Esophagus mucosa (tissue), 1 donor: ENCODE data around the gene CHI3L1. TPM values are rescaled to one million over a fixed set of nuclear protein-coding genes. Genes with fewer than 3 reads are reported as not detected.
A peak's percentile ranks its signal among the peaks of the same experiment; 100 is the strongest.

ENCODE experiments used
- ATAC-seq: fragments of 200-7000 bp; cut with Tn5 transposase; one replicate; pipeline ENCODE4 v1.9.1; 2020
- total RNA-seq: library from RNA; stranded (reverse); gene quantifications from one replicate; pipeline ENCODE4 v1.2.4, GENCODE V29; 2023
- donor health status: DM: yes; HTN: yes; CAD: no.

CHI3L1 gene
- total RNA-seq, 1 donor from 2014 or later, result 20.5 TPM

GRCh38 chr1:203204756-203205155 is 18.3 kb upstream of the CHI3L1 start:
- ATAC-seq, result no peak

- ATAC-seq, result no peak
Measured at GRCh38 chr1:203202431-203203245, 16.1 kb upstream of the CHI3L1 start.

- no peak for ATAC-seq
Measured at GRCh38 chr1:203201516-203202205, 15.2 kb upstream of the CHI3L1 start.

GRCh38 chr1:203200916-203201315 is 14.4 kb upstream of the CHI3L1 start:
- no peak for ATAC-seq

- ATAC-seq, result peak; percentile 82
Measured at GRCh38 chr1:203199816-203200571, 13.5 kb upstream of the CHI3L1 start.

- ATAC-seq, result no peak
Measured at GRCh38 chr1:203199481-203199815, 12.9 kb upstream of the CHI3L1 start.

- no peak for ATAC-seq
Measured at GRCh38 chr1:203199002-203199401, 12.5 kb upstream of the CHI3L1 start.

GRCh38 chr1:203197625-203198024 is 11.1 kb upstream of the CHI3L1 start:
- no peak for ATAC-seq

GRCh38 chr1:203196371-203196770 is 9.9 kb upstream of the CHI3L1 start:
- ATAC-seq, result no peak

- ATAC-seq, result no peak
Measured at GRCh38 chr1:203190949-203191348, 4.4 kb upstream of the CHI3L1 start.

GRCh38 chr1:203189951-203190352 is 3.4 kb upstream of the CHI3L1 start:
- no peak for ATAC-seq

GRCh38 chr1:203188686-203189232 is 2.3 kb upstream of the CHI3L1 start:
- no peak for ATAC-seq

GRCh38 chr1:203187689-203188264 is 1.3 kb upstream of the CHI3L1 start:
- no peak for ATAC-seq

GRCh38 chr1:203187304-203187685 is 791 bp upstream of the CHI3L1 start:
- no peak for ATAC-seq

GRCh38 chr1:203186091-203186445 is 436 bp downstream of the CHI3L1 start:
- peak; percentile 15 for ATAC-seq

GRCh38 chr1:203185585-203185984 is 919 bp downstream of the CHI3L1 start:
- ATAC-seq, result no peak

GRCh38 chr1:203185061-203185461 is 1.4 kb downstream of the CHI3L1 start:
- ATAC-seq, result peak; percentile 90

- ATAC-seq, result no peak
Measured at GRCh38 chr1:203184467-203184866, 2.0 kb downstream of the CHI3L1 start.

GRCh38 chr1:203183828-203184227 is 2.7 kb downstream of the CHI3L1 start:
- ATAC-seq, result no peak

GRCh38 chr1:203182387-203182953 is 4.0 kb downstream of the CHI3L1 start:
- no peak for ATAC-seq

- no peak for ATAC-seq
Measured at GRCh38 chr1:203181586-203182386, 4.7 kb downstream of the CHI3L1 start.
